GM12892 (cell line): Measurements from ENCODE around the gene BCORL1.

Experiments
- POLR2A ChIP-seq: IDR thresholded peaks from 2 replicates; pipeline ENCODE4 v1.6.1; 2011; ENCODE audit warnings: low read depth, low read length, control low read depth
- POLR2AphosphoS5 ChIP-seq: IDR thresholded peaks from 2 replicates; pipeline ENCODE4 v1.6.1; 2011; ENCODE audit warnings: low read depth, low read length, control low read depth

DNA sequence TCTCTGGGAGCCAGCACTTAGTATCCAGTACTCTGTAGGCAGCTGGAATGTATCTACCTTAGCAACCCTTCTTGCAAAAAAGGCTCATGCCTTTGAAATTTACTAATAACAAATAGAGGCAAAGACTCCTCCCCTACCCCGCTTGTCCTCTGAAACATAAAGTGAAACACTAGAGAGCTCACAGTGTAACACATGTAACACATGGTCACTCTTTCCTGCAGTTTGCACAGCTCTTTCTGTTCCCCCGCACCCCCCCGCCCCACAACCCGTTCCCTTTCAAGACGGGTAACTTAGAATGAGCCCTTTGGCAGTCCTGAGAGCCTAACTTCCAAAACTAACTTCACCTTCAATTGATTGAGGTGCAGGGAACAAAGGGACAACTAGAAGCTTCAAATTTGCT lies 6.0 kb upstream of the BCORL1 start:
- TF ChIP-seq POLR2A (no peak), POLR2AphosphoS5 (no peak)
